GM12892 (cell line): ENCODE results near the gene TUBG2.

ENCODE experiments used
- POLR2A ChIP-seq: IDR thresholded peaks from 2 replicates; pipeline ENCODE4 v1.6.1; 2011; ENCODE audit warnings: low read depth, low read length, control low read depth
- POLR2AphosphoS5 ChIP-seq: IDR thresholded peaks from 2 replicates; pipeline ENCODE4 v1.6.1; 2011; ENCODE audit warnings: low read depth, low read length, control low read depth
- TAF1 ChIP-seq: IDR thresholded peaks from 2 replicates; pipeline ENCODE4 v1.6.1; 2011; ENCODE audit warnings: low read depth, mild to moderate bottlenecking, control low read depth, low read length, borderline replicate concordance

- TF ChIP-seq TAF1 = no peak
- no peak for TF ChIP-seq POLR2A
- no peak for TF ChIP-seq POLR2AphosphoS5
Observed at GRCh38 chr17:42629411-42630009, 29.6 kb upstream of the TUBG2 start.
